Glomerular visceral epithelial cell (primary cell): ENCODE results near the gene BMPR1B.

ENCODE experiments used
- DNase-seq: peaks from one replicate; pipeline ENCODE4 v3.0.0-alpha.2; 2016; ENCODE audit errors: extremely low spot score

The BMPR1B gene

DNA sequence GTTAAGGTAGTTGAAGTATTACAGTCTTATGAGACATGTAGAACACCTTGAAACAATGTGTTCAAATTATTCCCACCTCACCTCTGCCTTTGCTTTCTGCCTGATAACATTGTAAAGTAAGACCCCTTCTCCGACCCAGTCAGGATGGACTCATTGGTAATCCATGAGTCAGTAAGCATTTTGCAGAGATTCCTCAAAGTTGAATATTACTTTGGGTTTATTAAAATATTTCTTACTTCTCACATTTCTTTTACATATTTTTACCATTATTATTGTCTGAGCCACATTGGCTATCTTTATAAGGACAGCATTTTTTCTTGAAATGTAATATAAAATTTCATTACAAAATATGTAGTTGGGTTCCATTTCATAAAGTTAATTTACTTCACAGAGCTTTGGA, 201.6 kb downstream of the BMPR1B start:
- no peak for DNase-seq

DNA sequence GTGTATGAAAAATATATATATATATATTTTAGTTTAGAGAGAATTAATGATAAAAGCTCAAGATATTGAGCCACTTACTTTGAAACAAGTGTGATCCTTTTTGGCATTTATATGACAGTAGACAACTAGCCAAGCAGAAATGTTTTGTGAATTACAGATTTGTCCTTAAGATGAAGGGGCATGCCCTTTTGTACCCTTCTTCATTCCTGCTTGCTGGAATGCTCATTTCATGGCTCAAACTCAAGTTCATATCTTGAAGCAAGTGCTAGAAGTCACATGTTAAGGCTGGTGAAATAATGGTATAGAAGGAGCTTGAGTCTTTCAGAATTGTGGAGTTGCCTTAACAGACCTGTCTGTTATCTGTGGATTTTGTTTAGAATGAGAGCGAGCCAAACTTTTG, 203.0 kb downstream of the BMPR1B start:
- no peak for DNase-seq

DNA sequence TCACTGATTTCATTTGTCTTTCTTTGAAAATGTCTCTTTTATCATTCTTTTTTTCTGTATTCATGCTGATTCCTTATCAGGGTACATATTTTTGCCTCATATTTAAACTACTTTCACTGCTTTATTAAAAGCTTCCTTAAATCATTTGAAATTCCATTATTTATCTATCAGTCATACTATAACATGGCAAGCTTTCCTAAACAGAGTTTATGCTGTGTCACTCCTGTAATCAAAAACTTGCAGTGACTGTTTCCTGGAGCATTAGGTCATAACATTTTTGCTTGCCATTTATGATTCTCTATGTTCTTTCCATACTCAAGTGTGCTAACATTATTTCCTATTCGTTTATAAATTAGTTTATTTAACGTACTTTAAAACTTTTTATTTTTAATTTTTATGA, 203.7 kb downstream of the BMPR1B start:
- no peak for DNase-seq

DNA sequence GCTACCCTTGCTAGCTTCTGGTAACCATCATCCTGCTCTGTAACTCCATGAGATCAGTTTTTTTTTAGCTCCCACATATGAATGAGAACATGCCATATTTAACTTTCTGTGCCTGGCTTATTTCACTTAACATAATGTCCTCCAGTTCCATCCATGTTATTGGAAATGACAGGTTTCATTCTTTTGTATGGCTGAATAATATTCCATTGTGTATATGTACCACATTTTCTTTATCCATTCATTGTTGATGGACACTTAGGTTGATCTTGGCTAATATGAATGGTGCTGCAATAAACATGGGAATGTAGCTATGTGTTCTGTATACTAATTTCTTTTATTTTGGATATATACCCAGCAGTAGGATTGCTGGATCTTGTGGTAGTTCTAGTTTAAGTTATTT, 204.7 kb downstream of the BMPR1B start:
- DNase-seq = no peak

DNA sequence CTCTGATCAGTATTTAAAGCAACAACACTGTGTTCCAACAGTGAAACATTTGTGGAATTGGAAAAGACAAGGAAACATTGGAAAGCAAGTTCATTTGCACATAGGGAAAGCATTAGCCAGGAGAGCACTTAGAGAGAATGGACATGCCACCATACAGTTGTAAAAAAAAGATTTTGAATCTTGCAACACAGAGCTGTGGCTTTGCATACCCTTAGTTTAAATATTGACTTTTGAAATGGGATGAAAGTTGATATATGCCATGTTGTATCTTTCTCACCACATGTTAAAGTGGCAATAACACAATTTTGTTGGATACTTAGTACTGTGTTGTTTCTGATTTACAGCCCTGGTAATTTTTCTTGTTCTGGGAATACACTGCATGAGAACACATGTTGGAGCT, 208.1 kb downstream of the BMPR1B start:
- no peak for DNase-seq

DNA sequence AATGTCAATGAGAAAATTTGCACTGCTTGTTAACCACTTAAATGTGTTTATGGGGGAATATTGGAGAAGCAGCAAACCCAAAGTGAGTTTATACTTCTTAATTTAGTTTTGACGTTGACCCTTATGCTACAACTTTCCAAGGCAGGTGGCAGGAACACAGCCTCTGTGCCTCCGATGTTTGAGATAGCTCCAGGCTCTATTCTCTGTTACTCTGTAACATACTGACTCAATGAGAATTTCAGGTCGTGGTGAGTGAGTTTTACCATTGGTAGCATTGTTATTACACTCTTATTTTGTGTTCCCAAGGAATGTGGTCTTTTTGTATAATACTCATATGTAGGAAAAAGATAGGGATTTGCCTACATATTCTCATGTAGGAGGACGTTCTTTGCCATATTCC, 210.7 kb downstream of the BMPR1B start:
- DNase-seq = no peak

DNA sequence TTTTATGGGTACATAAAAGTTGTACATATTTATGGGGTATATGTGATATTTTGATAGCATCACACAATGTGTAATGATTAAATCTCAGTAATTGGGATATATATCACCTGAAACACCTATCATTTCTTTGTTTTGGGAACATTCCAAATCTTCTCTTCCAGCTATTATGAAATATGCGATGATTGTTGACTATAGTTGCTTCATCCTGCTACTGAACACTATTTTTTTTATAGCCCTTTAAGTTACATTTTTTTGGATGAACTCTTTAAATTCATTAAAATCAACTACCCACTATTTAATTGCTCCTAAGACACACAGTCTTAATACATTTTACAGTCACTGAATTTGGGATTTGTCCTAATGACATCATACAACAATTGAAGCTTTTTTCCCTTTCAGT, 212.9 kb downstream of the BMPR1B start:
- no peak for DNase-seq

DNA sequence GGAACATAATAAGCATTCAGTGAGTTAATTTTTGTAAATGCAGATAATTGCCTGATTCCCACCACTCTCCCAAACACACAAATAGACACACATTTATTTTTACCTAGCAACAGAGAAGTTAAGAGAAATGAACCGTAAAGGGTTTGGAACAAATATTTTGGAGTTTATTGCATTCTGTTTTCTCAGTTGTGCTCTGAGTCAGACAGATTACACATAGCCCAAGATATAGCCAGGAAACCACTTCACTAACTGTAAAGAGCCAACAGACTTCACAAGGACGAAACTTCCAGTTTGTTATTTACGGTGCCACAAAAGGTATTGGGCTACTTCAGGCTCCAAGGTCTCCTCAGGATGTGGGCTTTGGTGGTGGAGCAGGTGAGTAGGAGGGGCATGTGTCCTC, 217.0 kb downstream of the BMPR1B start:
- DNase-seq = no peak

DNA sequence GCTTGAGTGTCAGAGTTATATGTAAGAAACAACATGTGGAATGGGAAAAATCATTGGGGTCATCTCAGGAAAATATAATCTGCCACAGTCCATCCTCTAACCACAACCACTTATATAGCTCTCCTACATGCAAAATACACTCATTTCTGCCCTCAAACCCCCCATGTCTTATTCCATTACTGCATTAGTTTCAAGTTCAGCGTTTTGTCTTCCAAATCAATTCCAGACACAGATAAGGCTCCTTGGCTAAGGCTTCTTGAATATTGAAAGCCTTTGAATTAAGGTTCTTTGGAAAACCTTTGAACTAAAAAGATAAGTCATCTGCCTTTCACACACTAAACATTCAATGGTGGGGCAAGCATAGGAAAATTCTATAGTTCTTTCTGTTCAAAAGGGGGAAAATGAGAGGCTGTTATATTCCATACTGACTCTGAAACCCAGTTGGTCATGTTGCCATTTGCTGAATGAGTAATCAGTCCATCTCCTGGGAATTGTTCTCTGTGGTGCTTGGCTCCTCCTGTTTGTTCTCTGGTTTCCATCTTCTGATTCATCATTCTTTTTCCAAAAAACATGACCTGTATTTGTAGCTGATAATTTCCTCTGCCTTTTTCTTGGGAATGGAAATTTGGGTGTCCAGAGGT, 218.7 kb downstream of the BMPR1B start:
- peak; percentile 5 for DNase-seq

DNA sequence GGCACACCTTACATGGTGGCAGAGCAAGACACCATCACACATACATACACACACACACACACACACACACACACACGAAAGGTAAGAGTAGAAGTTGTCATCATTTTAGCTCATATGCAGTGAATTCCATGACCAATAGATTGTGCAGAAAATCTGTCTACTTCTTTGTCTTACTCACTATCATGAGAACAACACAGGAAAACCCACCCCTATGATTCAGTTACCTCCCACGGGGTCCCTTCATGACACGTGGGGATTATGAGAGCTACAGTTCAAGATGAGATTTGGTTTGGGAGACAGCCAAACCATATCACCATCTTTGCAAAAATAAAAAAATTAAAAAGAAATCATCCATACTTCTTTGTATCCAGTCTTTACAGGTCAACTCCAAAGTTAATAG, 221.1 kb downstream of the BMPR1B start:
- DNase-seq = peak; percentile 40

DNA sequence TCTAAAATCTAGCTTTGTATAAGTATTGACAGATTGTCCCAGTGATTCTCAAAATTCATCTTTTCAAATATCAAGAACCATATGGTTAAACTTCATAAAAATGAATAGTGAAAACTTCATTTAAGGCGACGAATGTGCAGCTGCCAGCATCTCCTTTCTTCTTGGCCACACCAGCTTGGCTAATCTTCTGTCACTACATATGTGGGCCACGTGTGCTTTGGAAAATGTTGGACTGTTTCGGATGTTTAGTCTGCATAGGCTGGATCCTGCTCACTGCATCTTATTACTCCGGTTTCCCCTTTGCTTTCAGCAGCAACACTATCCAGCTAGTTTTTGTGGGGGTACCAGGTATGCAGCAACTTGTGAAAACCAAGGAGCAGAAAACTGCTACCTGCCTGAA, 221.9 kb downstream of the BMPR1B start:
- DNase-seq = no peak

DNA sequence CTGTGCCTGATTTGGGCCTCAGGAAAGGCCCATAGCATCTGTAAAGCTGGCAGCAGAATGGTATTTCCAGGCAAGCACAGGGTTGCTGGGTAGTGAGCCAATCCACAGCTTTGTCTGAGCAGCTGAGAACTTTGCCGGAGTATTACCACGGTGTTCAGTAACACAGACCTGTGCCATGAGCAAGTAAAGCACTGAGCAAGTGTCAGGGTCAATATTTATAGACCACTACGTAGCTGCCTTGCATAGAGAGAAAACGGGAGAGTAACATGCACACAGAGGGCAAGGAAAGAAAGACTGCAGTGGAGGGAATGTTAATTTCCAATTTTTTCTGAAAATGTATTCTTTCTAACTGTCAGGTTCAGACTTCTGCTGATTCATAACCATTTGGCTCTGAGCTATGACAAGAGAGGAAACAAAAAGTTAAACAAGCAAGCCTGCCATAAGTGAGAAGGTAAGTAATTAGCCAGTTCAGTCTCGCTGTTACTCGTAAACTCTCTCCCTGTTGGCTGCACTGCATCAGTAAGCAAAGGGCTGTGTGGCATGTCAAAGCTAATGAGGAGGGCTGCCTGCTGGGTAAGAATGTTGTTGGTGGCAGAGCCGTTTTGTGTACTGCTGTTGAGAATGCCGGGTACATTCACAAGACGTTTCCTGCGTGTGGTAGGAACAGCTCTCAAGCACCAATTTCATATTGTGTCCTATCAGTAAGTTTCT, 238.1 kb downstream of the BMPR1B start:
- peak; percentile 20 for DNase-seq

DNA sequence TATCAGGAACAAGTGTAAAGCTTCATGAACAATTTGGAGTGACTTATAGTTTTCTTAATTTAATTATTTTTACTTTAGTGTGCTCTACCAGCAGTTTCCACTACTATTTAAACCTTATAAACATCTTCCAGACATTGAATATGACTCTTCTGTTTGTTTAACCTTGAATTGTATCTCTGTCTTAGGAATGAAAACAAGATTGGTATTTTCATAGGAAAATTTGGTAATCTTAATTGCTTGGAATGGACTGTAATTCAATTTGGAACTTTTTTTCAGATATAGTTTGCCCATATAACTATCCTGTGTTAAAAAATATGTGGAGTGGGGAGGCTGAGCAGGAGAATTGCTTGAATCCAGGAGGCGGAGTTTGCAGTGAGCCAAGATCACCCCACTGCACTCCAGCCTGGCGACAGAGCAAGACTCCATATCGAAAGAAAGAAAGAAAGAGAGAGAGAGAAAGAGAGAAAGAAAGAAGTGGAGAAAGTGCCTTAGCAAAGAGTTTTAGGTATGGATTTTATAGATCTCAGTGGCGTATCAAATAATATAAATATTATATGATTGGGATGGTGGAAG, 242.4 kb downstream of the BMPR1B start:
- DNase-seq = no peak

DNA sequence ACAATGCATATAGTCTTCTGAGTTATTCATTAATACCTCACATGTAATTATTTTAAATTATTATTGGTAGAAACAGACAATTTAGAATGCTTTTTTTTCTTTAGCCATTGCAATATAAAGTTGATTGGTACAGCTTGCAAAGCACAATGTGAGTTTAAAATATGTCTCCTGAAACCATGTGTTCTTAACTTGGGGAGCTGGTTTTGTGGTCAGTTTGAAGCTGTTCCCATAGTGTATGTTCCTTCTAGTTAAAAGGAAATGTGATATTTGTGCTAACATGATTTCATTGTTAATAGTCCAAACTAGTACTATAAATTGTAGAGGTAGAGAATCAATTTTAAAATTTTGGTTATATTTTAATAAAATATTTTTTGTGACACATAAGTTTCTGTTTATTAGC, 247.2 kb downstream of the BMPR1B start:
- DNase-seq = no peak

DNA sequence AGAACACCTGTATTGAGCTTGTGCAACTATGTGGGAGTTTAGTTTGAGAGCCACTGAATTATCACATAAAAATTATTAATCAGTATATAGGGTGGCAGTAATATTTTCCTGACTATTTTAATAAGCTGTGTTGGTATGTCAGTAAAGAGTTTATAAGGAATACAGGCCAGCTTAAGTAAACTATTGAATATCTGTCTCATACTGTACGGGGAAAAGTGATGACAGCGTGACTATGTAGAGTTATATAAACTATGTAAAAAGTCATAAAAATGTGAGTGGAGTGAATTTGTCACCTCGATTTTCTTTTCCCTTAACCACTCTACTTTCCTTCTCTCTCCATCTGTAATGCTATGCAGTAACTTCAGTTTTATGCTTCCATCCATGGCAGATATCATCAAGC, 250.2 kb downstream of the BMPR1B start:
- no peak for DNase-seq

DNA sequence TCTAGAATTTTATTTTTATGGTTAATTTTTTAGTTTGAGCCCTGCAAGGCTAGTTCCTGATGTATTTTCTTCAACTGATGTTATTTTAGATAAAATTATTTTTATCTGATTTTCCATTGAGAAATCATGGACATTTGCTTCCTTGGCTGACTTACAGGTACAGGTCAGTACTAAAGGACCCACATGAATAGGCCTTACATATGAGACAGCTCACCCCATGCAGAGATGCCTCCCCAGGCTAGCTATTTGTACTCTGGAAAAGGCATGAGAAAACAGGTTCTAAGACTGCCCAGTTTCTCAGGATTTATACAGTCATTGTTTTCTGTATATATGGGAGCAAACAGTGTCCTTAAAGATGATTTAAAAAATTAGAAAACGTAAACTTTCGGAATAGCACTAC, 255.5 kb downstream of the BMPR1B start:
- no peak for DNase-seq

DNA sequence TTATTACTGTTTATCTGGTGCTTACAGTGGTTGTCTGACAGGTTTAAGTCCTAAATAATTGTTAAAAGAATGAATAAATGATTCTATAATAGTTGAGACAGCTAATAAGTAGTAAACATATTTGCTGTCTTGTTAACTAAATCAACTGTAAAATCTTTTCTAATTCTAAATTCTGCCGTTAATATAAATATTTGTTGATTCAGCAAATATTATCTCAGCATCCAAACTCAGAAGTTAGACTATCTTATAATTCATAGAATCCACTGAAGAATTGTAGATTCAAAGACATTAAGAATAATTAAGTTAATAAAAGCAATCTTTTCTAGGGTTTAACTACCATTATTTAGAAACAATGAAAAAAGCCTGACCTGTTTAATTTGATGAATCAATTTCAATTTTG, 256.3 kb downstream of the BMPR1B start:
- no peak for DNase-seq

DNA sequence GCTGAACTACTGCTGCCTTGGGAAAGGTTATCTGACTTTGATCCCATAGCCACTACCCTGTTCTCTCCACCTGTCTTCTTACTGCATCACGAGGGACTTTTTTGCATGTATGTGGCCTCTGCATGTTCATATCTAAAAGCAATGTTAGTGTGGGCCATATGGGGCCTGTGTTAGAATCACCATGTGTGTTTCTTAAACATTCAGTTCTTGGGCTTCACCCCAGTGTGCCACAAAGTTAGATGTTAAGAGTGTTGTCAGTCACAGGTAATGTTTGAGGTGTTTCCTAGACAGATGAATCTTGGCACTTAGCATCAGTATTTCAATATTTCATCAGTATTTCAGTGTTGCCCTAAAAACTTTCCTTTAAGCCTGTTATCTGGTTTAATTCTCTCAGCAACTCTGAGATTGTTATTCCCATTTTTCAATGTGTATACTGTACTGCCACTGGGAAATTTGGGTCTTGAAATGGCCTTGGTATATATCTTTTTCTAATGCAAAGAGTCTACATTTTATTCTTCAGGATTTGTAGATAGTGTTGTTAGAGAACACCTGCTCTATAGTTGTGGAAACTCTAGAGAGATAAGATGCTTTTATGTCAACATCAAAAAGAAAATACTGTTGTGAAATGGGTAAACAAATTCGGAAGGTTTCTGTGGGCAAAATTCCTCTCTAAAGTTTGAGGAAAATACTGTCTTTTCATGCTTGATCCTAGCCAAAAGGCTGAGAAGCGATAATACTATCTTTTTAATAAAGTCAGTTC, 259.7 kb downstream of the BMPR1B start:
- DNase-seq = no peak

DNA sequence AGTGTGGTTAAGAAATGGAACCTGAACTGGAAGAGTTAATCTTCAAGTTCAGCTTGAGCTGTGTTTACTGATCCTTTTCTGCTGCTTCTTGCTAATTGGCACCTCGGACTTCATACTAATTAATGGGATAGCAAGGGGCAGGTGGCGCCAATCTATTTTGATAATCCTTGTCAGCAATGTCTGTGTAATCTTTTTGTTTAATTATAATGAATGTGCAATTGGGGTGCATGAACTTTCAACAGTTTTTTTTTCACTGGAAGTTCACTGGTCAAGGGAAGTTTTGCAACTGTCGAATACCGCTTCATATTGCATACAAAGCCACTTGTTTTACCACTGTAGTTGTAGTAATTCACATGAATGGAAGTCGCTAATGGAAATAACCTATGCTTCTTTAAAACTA, 261.0 kb downstream of the BMPR1B start:
- DNase-seq = no peak

DNA sequence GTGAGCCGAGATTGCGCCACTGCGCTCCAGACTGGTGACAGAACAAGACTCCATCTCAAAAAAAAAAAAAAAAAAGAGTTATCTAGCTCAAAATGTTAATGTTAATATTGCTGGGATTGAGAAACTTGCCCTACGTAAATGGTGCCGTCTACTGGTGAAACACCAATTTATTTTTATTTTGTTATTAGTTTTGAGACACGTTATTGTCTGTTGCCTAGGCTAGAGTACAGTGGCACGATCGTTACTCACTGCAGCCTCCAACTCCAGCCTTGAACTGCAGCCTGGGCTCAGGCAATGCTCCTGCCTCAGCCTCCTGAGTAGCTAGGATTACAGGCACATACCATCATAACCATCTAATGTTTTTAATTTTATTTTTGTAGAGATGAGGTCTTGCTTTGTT, 262.8 kb downstream of the BMPR1B start:
- no peak for DNase-seq

DNA sequence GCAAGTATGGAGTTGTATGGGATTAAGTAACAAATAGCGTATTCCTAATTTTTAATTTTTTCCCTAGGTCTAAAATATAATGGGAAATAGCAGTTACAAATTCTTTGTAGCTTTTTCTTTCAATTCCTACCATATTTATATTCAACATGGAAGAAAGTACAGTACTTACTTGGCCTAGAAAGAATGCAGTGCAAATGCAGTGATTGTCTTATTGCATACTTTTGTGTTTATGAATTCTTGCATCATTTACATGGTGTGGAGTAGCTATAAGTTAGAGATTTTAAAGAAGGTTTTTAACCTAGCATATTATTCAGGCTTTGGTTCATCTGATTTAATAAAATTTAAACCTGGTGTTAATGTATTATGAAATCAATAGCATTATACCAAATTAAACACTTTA, 263.3 kb downstream of the BMPR1B start:
- no peak for DNase-seq

DNA sequence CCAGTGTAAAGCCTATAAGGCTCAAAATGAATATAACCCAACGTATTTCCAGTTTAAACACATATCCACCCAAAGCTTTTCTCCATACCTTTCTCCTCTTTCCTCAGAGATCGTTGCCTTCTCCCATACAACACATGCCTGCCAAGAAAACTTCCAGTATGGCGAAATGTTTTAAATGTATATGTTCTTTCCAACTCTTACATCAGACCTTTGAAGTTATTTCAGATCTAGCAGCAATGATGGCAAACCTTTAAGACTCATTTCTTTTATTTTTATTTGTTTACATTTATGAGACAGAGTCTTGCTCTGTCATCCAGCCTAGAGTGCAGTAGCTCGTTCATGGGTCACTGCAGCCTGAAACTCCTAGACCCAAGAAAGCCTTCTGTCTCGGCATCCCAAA, 265.4 kb downstream of the BMPR1B start:
- DNase-seq = no peak
